IMR-90 (cell line): ENCODE results near the gene ADAMTSL4. TPM values are rescaled to one million over a fixed set of nuclear protein-coding genes. Genes with fewer than 3 reads are reported as not detected.

Experiments used
- ATAC-seq: fragments of 200-7000 bp; cut with Tn5 transposase; 2 replicates; pipeline ENCODE4 v1.9.1; 2020; ENCODE audit warnings: low read depth, mild to moderate bottlenecking, moderate library complexity
- BruUV-seq: library from RNA; stranded (reverse); fragments of 400-500 nt; replicated peaks from 2 replicates; lab custom pipeline; 2021; lab: Mats Ljungman, UMichigan
- CTCF ChIA-PET: fragments of 300-600 bp; formaldehyde crosslinking; extraction: SDS; loops from one replicate; lab custom pipeline; 2021; ENCODE audit warnings: antibody characterized with exemption; lab: Yijun Ruan, JAX
- POLR2A ChIA-PET: fragments of 300-600 bp; sonication (Branson Sonifier 250); formaldehyde crosslinking; loops from one replicate; lab custom pipeline; 2022; ENCODE audit warnings: antibody characterized with exemption; ENCODE audit not compliant: unreplicated experiment; lab: Charles Lee
- DNase-seq: peaks from one replicate; pipeline ENCODE4 v3.0.0; 2013
- H2AFZ ChIP-seq: replicated peaks from 2 replicates; pipeline ENCODE3; 2013; ENCODE audit warnings: low read length, mild to moderate bottlenecking; ENCODE audit not compliant: poor library complexity
- H2AK5ac ChIP-seq: 2 replicates; pipeline ENCODE4 v1.6.1; 2013; ENCODE audit warnings: low read depth, low read length, inconsistent platforms
- H2AK9ac ChIP-seq: replicated peaks from 2 replicates; pipeline ENCODE3; 2013; ENCODE audit warnings: mild to moderate bottlenecking, low read depth, low read length, moderate library complexity; ENCODE audit not compliant: poor library complexity
- H2BK120ac ChIP-seq: 2 replicates; pipeline ENCODE4 v1.6.1; 2013; ENCODE audit warnings: low read depth, low read length, inconsistent platforms
- H2BK15ac ChIP-seq: 3 replicates; pipeline ENCODE4 v1.6.1; 2013; ENCODE audit warnings: low read depth, low read length, inconsistent platforms
- H2BK20ac ChIP-seq: 2 replicates; pipeline ENCODE4 v1.6.1; 2013; ENCODE audit warnings: low read depth, mild to moderate bottlenecking, inconsistent platforms, low read length, moderate library complexity
- H2BK5ac ChIP-seq: 2 replicates; pipeline ENCODE4 v1.6.1; 2013; ENCODE audit warnings: mild to moderate bottlenecking, low read depth, low read length, inconsistent platforms; ENCODE audit not compliant: poor library complexity, severe bottlenecking
- H3K14ac ChIP-seq: replicated peaks from 2 replicates; pipeline ENCODE4 v1.6.1; 2013; ENCODE audit warnings: low read depth, low read length, inconsistent platforms
- H3K18ac ChIP-seq: 2 replicates; pipeline ENCODE4 v1.6.1; 2013; ENCODE audit warnings: low read depth, low read length, control low read depth
- H3K23ac ChIP-seq: 2 replicates; pipeline ENCODE4 v1.6.1; 2013; ENCODE audit warnings: low read depth, low read length, inconsistent platforms
- H3K27ac ChIP-seq: 2 replicates; pipeline ENCODE4 v1.5.1; 2013; ENCODE audit warnings: mild to moderate bottlenecking, control low read depth, low read length; ENCODE audit not compliant: insufficient read depth
- H3K27me3 ChIP-seq: 2 replicates; pipeline ENCODE4 v1.6.1; 2013; ENCODE audit warnings: low read length; ENCODE audit not compliant: control insufficient read depth, insufficient read depth
- H3K36me3 ChIP-seq: 2 replicates; pipeline ENCODE4 v1.6.1; 2013; ENCODE audit warnings: low read length, mixed read lengths; ENCODE audit not compliant: control insufficient read depth, insufficient read depth
- H3K4ac ChIP-seq: 2 replicates; pipeline ENCODE4 v1.6.1; 2013; ENCODE audit warnings: low read depth, low read length, inconsistent platforms
- H3K4me1 ChIP-seq: 2 replicates; pipeline ENCODE4 v1.6.1; 2013; ENCODE audit warnings: low read length, mixed read lengths; ENCODE audit not compliant: control insufficient read depth, insufficient read depth
- H3K4me2 ChIP-seq: 2 replicates; pipeline ENCODE4 v1.6.1; 2013; ENCODE audit warnings: low read depth, mild to moderate bottlenecking, control low read depth, low read length, moderate library complexity
- H3K4me3 ChIP-seq: 2 replicates; pipeline ENCODE4 v1.5.1; 2013; ENCODE audit warnings: low read depth, mild to moderate bottlenecking, control low read depth, low read length, moderate library complexity; ENCODE audit not compliant: insufficient read depth
- H3K56ac ChIP-seq: 2 replicates; pipeline ENCODE4 v1.6.1; 2013; ENCODE audit warnings: low read length, inconsistent platforms; ENCODE audit not compliant: insufficient read depth; ENCODE audit errors: extremely low read depth
- H3K79me1 ChIP-seq, 2 experiments: 2 replicates each; pipeline ENCODE4 v1.6.1; 2013; ENCODE audit warnings: low read length in 2 of 2, inconsistent platforms in 1 of 2, low read depth in 1 of 2
- H3K9ac ChIP-seq: 2 replicates; pipeline ENCODE4 v1.6.1; 2013; ENCODE audit warnings: low read depth, low read length, control low read depth
- H3K9me1 ChIP-seq: 2 replicates; pipeline ENCODE4 v1.6.1; 2013; ENCODE audit warnings: low read length, inconsistent platforms; ENCODE audit not compliant: insufficient read depth
- H3K9me3 ChIP-seq: 2 replicates; pipeline ENCODE4 v1.6.1; 2013; ENCODE audit warnings: low read length; ENCODE audit not compliant: control insufficient read depth, insufficient read depth
- H4K20me1 ChIP-seq: 2 replicates; pipeline ENCODE4 v1.6.1; 2013; ENCODE audit warnings: low read length, inconsistent platforms; ENCODE audit not compliant: insufficient read depth
- H4K5ac ChIP-seq: 2 replicates; pipeline ENCODE4 v1.6.1; 2013; ENCODE audit warnings: mild to moderate bottlenecking, low read depth, low read length, control low read depth
- H4K8ac ChIP-seq, 2 experiments: 2 replicates each; pipeline ENCODE4 v1.6.1; 2013; ENCODE audit warnings: low read depth in 2 of 2, low read length in 2 of 2, control low read depth in 1 of 2, inconsistent platforms in 1 of 2
- H4K91ac ChIP-seq: 2 replicates; pipeline ENCODE4 v1.6.1; 2013; ENCODE audit warnings: low read depth, low read length, inconsistent platforms; ENCODE audit not compliant: insufficient read depth
- BHLHE40 ChIP-seq: fragments of 150-350 bp; IDR thresholded peaks from 2 replicates; pipeline ENCODE4 v1.6.1; 2016; ENCODE audit warnings: mild to moderate bottlenecking, low read depth, low read length
- CEBPB ChIP-seq: IDR thresholded peaks from 2 replicates; pipeline ENCODE4 v1.6.1; 2012; ENCODE audit warnings: low read depth, low read length, improper control_type of control experiment
- CHD1 ChIP-seq: IDR thresholded peaks from 2 replicates; pipeline ENCODE4 v1.6.1; 2012; ENCODE audit warnings: low read depth, low read length, improper control_type of control experiment
- FOS ChIP-seq: fragments of 150-350 bp; IDR thresholded peaks from 2 replicates; pipeline ENCODE4 v1.6.1; 2016; ENCODE audit warnings: low read depth, low read length
- MAFK ChIP-seq: IDR thresholded peaks from 2 replicates; pipeline ENCODE4 v1.6.1; 2012; ENCODE audit warnings: low read depth, low read length, improper control_type of control experiment
- MAZ ChIP-seq: IDR thresholded peaks from 2 replicates; pipeline ENCODE4 v1.6.1; 2012; ENCODE audit warnings: low read depth, mild to moderate bottlenecking, low read length, improper control_type of control experiment, moderate library complexity, borderline replicate concordance
- MXI1 ChIP-seq: IDR thresholded peaks from 2 replicates; pipeline ENCODE4 v1.6.1; 2012; ENCODE audit warnings: low read depth, mild to moderate bottlenecking, low read length, moderate library complexity, borderline replicate concordance
- NFE2L2 ChIP-seq: fragments of 150-350 bp; IDR thresholded peaks from 2 replicates; pipeline ENCODE4 v1.6.1; 2016; ENCODE audit warnings: low read depth, mild to moderate bottlenecking, low read length
- POLR2A ChIP-seq: IDR thresholded peaks from 2 replicates; pipeline ENCODE4 v1.6.1; 2012; ENCODE audit warnings: mild to moderate bottlenecking, low read depth, low read length
- RAD21 ChIP-seq: IDR thresholded peaks from 2 replicates; pipeline ENCODE4 v1.6.1; 2012; ENCODE audit warnings: low read length, improper control_type of control experiment
- RCOR1 ChIP-seq: IDR thresholded peaks from 2 replicates; pipeline ENCODE4 v1.6.1; 2012; ENCODE audit warnings: mild to moderate bottlenecking, low read length, improper control_type of control experiment; ENCODE audit not compliant: insufficient replicate concordance
- SMC3 ChIP-seq: fragments of 150-350 bp; IDR thresholded peaks from 2 replicates; pipeline ENCODE4 v1.6.1; 2016; ENCODE audit warnings: low read depth, mild to moderate bottlenecking, antibody characterized with exemption, low read length, moderate library complexity
- USF2 ChIP-seq: fragments of 150-350 bp; IDR thresholded peaks from 2 replicates; pipeline ENCODE4 v1.6.1; 2017; ENCODE audit warnings: mild to moderate bottlenecking, antibody characterized with exemption, low read length, low read depth
- WGBS, 2 experiments: methylation state at CpG; one replicate each; pipeline versions ENCODE4 v1.1.5 to v1.1.7; 2013; ENCODE audit warnings: missing lambda C conversion rate in 2 of 2; ENCODE audit not compliant: insufficient read length in 1 of 2; ENCODE audit errors: extremely low coverage in 2 of 2; 5-methylcytosine and 5-hydroxymethylcytosine counted together
- dilution Hi-C: fragments of 300-500 bp; cut with HindIII; formaldehyde crosslinking; loops from one replicate; pipeline ENCODE4 v1.14.3; 2018; ENCODE audit warnings: low sequenced_read_pairs; ENCODE audit not compliant: unreplicated experiment
- in situ Hi-C: fragments of 300-500 bp; cut with MboI; formaldehyde crosslinking; loops from 3 replicates; pipeline ENCODE4 v1.14.3; 2019; ENCODE audit warnings: low sequenced_read_pairs, inconsistent platforms, mixed read lengths
- intact Hi-C: fragments of 100-400 bp; cut with micrococcal nuclease; formaldehyde crosslinking; loops from 2 replicates; pipeline ENCODE4 v1.10.0; 2022
- polyA plus RNA-seq, 3 experiments: library from polyadenylated mRNA; depleted of rRNA; stranded (reverse); fragments of >200 nt; gene quantifications; 2 replicates each; pipeline ENCODE4 v1.2.3, GENCODE V29; 2012; ENCODE audit warnings: low replicate concordance in 1 of 3
- total RNA-seq: library from RNA; depleted of rRNA; stranded (reverse); fragments of >200 nt; gene quantifications from 2 replicates; pipeline ENCODE4 v1.2.3, GENCODE V29; 2012

Gene ADAMTSL4
- total and polyA plus RNA-seq, 2 of the 4 experiments (the other 2 are of a cell fraction): 0.54 to 12.2 TPM

DNA sequence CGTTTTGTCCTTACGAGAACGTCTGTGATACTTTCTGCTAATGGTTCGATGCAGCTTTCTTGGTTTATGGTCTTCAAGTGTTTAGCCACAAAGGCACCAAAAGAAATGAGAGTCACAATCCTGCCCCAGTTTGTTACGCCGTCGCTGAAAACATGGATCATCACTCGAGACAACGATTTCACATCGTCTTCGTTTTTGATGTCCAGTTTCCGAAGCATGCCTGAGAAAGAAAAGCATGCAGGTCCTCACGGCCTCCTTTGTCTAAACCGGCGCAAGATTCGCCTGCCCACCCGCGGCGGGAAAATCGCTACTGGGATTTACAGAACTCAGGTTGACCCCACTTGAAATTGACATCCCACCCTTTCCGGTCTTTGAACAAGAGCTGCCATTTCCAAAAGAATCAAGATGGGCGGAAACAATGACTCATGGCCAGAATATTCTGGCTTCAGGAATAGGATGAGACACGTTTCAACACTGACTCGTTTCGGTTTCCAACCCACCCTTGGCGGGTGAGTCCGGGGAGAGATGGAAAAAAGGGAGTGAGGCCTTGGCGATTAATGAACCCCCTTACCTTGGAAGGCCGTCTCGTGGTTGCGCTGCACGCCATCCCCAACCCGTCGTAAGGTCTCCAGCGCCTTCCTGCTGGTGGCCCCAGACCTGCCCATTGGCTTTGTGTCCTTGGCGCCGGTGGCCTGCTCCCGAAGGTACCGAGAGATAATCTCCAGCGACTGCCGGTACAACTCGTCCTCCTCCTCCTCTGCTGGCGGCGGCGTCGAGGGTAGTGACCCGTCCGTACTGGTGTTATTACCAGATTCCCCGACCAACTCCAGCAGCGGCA is 29.3 kb downstream of the ADAMTSL4 start:
- WGBS, 2 experiments: 1% methylated on average over 21 of the region's 50 CpGs; no CpG with 5 or more reads in 1 of the 2 experiments
- Histone ChIP-seq H4K20me1 (peaks cover 59% of the 10 kb centered on the region), H2BK120ac (peak overlapping the region; percentile 49)

More for the DNA sequence above, 29.3 kb downstream of the ADAMTSL4 start:
- TF ChIP-seq RAD21 (no peak), MAZ (0 out of 2 replicates have a peak, but pooled peaks have one; percentile 31), CEBPB (no peak), MXI1 (0 out of 2 replicates have a peak, but pooled peaks have one; percentile 41), NFE2L2 (no peak), POLR2A (no peak), USF2 (peak; percentile 45; the same call in 1 of the 2 replicates), BHLHE40 (no peak), FOS (peak; percentile 55), MAFK (no peak), CHD1 (peak; percentile 93), RCOR1 (no peak), SMC3 (no peak)
- H4K5ac ChIP-seq: peak overlapping the region; percentile 50
- peak; percentile 91 for DNase-seq
- peak overlapping the region; percentile 83 for H3K18ac ChIP-seq
- H3K27me3 ChIP-seq: no peaks in the 10 kb centered on the region
- peak overlapping the region; percentile 100 for H3K23ac ChIP-seq
- peak overlapping the region; percentile 88 for H3K9ac ChIP-seq
- peak overlapping the region; percentile 97 for H3K56ac ChIP-seq
- peak overlapping the region; percentile 72 for H2AFZ ChIP-seq
- peak overlapping the region; percentile 97 for H4K91ac ChIP-seq
- CTCF ChIA-PET: interaction anchor here (1.3 to 3.4 kb wide), 2 partner anchors 14 to 41 kb away, joined by 5 to 8 read pairs; no protein-coding TSS in a partner anchor
- H3K27ac ChIP-seq: peak overlapping the region; percentile 89
- H3K9me3 ChIP-seq: no peaks in the 10 kb centered on the region
- peaks cover 38% of the 10 kb centered on the region for H3K36me3 ChIP-seq
- in situ Hi-C loops (loop anchor here (5.0 kb wide), 1 partner anchor 34 kb away; no protein-coding TSS in a partner anchor), intact Hi-C loops (loop anchor here (2.0 kb wide), 2 partner anchors 32 to 234 kb away; no protein-coding TSS in a partner anchor), dilution Hi-C loops (no loop called here)
- peak overlapping the region; percentile 97 for H2AK5ac ChIP-seq
- H2BK5ac ChIP-seq: peak overlapping the region; percentile 97
- peaks cover 11 to 21% of the 10 kb centered on the region in 2 experiments; a peak in 3 of 4 replicates for H3K79me1 ChIP-seq
- peak overlapping the region; percentile 93 for H3K4me3 ChIP-seq
- H2BK20ac ChIP-seq: no peak overlapping the region; the same call in 1 of the 2 replicates
- peak overlapping the region; percentile 99 for H2AK9ac ChIP-seq
- H3K4me1 ChIP-seq: peaks cover 9% of the 10 kb centered on the region
- peak overlapping the region; percentile 100 for H3K14ac ChIP-seq
- BruUV-seq: no TSS peak
- H3K4ac ChIP-seq: peak overlapping the region; percentile 100
- peak overlapping the region; percentile 38; the same call in 2 of the 3 replicates for H2BK15ac ChIP-seq
- peak overlapping the region; percentile 49 to 95 for H4K8ac ChIP-seq
- peak; percentile 1; the same call in 1 of the 2 replicates for ATAC-seq
- H3K9me1 ChIP-seq: peaks cover 6% of the 10 kb centered on the region; the same call in 1 of the 2 replicates
- peak overlapping the region; percentile 99; the same call in 1 of the 2 replicates for H3K4me2 ChIP-seq
- POLR2A ChIA-PET: interaction anchor here (0.5 to 1.6 kb wide), 15 partner anchors 8 to 430 kb away, joined by 3 to 24 read pairs (median 5); partner anchors contain the start of genes ENSA and PRUNE1
